Measurements from ENCODE around the gene MLLT1. TPM values are rescaled to one million over a fixed set of nuclear protein-coding genes. Genes with fewer than 3 reads are reported as not detected.

Gene MLLT1
- total RNA-seq, 1 donor from 2014 or later: 106 TPM

DNA sequence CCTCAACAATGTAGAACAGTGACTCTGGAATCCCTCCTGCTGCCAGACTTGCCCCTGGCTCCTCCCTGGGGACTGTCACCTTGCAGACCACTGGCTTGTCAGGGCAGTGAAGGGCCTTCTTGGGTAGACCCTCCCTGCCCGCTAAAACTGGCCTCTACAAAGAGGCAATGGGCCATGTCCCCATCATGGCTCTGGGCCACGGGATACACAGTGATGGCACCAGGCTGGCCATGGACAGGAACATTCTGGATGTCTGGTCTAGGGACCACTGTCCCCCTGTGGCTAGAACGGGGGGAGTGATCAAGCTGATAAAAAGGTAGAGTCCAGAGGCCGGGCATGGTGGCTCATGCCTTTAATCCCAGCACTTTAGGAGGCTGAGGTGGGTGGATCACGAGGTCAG, 83.4 kb downstream of the MLLT1 start:
- Mint-ChIP-seq H3K36me3 (ENCODE audit: insufficient read depth) (peaks cover 44% of the 10 kb centered on the region), H3K4me3 (ENCODE audit: low read depth) (no peak overlapping the region), H3K27me3 (no peaks in the 10 kb centered on the region), H3K27ac (no peak overlapping the region), H3K4me1 (ENCODE audit: low read depth) (peaks cover 12% of the 10 kb centered on the region), H3K9me3 (ENCODE audit: low read depth) (peaks cover 40% of the 10 kb centered on the region)
- DNase-seq (ENCODE audit: low spot score, unreplicated experiment): no peak
- TF ChIP-seq, protein P1, sequence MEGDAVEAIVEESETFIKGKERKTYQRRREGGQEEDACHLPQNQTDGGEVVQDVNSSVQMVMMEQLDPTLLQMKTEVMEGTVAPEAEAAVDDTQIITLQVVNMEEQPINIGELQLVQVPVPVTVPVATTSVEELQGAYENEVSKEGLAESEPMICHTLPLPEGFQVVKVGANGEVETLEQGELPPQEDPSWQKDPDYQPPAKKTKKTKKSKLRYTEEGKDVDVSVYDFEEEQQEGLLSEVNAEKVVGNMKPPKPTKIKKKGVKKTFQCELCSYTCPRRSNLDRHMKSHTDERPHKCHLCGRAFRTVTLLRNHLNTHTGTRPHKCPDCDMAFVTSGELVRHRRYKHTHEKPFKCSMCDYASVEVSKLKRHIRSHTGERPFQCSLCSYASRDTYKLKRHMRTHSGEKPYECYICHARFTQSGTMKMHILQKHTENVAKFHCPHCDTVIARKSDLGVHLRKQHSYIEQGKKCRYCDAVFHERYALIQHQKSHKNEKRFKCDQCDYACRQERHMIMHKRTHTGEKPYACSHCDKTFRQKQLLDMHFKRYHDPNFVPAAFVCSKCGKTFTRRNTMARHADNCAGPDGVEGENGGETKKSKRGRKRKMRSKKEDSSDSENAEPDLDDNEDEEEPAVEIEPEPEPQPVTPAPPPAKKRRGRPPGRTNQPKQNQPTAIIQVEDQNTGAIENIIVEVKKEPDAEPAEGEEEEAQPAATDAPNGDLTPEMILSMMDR (IDR thresholded peaks at IDR 0.05; ENCODE audit: unreplicated experiment): no peak

DNA sequence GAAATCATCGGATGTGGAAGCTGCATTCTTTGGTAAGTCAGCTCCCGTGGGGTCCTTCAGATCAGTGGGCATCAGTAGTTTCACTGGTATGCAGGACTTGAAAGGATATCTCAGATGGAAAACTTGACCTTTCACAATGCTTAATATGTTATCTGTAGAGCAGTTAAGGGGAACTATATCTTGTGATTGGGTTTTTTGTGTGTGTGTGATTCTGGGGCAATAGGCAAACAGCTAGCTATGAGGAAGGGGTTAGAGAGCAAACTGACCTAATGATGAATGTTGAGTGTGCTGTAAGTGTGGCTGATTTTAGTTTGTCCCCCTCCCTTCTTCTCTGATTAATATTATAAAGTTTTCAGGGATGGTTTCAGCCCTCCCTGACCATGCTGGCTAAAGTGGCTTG, 91.0 kb downstream of the MLLT1 start:
- H3K27ac Mint-ChIP-seq: no peak overlapping the region
- peaks cover 39% of the 10 kb centered on the region for H3K36me3 Mint-ChIP-seq (ENCODE audit: insufficient read depth)
- no peak overlapping the region for H3K4me3 Mint-ChIP-seq (ENCODE audit: low read depth)
- no peak for DNase-seq (ENCODE audit: low spot score, unreplicated experiment)
- H3K9me3 Mint-ChIP-seq (ENCODE audit: low read depth): peaks cover 56% of the 10 kb centered on the region
- no peaks in the 10 kb centered on the region for H3K4me1 Mint-ChIP-seq (ENCODE audit: low read depth)
- no peaks in the 10 kb centered on the region for H3K27me3 Mint-ChIP-seq
- TF ChIP-seq, protein P1 (IDR thresholded peaks at IDR 0.05; ENCODE audit: unreplicated experiment): no peak

DNA sequence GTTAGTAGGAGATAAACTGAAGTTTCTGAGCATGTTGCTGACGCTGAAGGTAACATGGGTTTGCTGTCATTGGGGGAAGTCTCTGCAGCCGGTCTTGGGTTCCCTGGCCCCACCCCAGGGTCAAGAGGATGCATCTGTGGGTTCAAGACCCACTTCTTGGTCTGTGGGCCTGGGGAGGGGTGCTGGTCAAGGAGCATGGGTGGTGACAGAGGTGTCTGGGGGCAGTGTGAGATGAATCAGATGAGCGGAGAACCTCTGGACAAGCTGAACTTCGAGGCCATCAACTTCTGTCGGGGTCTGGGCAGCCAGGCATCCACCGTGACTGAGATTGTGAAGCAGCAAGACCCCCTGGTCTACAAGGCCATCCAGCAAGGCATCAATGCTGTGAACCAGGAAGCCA, 92.4 kb downstream of the MLLT1 start:
- TF ChIP-seq, protein P1 (IDR thresholded peaks at IDR 0.05; ENCODE audit: unreplicated experiment): no peak
- Mint-ChIP-seq H3K36me3 (ENCODE audit: insufficient read depth) (peaks cover 26% of the 10 kb centered on the region), H3K27me3 (no peaks in the 10 kb centered on the region), H3K4me1 (ENCODE audit: low read depth) (no peaks in the 10 kb centered on the region), H3K27ac (no peak overlapping the region), H3K9me3 (ENCODE audit: low read depth) (peaks cover 48% of the 10 kb centered on the region), H3K4me3 (ENCODE audit: low read depth) (no peak overlapping the region)
- DNase-seq (ENCODE audit: low spot score, unreplicated experiment): no peak

GRCh38 chr19:6185835-6186834, 93.6 kb downstream of the MLLT1 start:
- TF ChIP-seq, protein P1 (IDR thresholded peaks at IDR 0.05; ENCODE audit: unreplicated experiment): no peak
- peaks cover 17% of the 10 kb centered on the region for H3K36me3 Mint-ChIP-seq (ENCODE audit: insufficient read depth)
- no peaks in the 10 kb centered on the region for H3K4me1 Mint-ChIP-seq (ENCODE audit: low read depth)
- no peak overlapping the region for H3K4me3 Mint-ChIP-seq (ENCODE audit: low read depth)
- H3K27ac Mint-ChIP-seq: no peak overlapping the region
- DNase-seq (ENCODE audit: low spot score, unreplicated experiment): no peak
- H3K9me3 Mint-ChIP-seq (ENCODE audit: low read depth): peaks cover 41% of the 10 kb centered on the region
- no peaks in the 10 kb centered on the region for H3K27me3 Mint-ChIP-seq

GRCh38 chr19:6185093-6185834, 94.5 kb downstream of the MLLT1 start:
- H3K36me3 Mint-ChIP-seq (ENCODE audit: insufficient read depth): peaks cover 10% of the 10 kb centered on the region
- TF ChIP-seq, protein P1 (IDR thresholded peaks at IDR 0.05; ENCODE audit: unreplicated experiment): no peak
- peaks cover 35% of the 10 kb centered on the region for H3K9me3 Mint-ChIP-seq (ENCODE audit: low read depth)
- H3K27ac Mint-ChIP-seq: no peak overlapping the region
- no peak overlapping the region for H3K4me3 Mint-ChIP-seq (ENCODE audit: low read depth)
- H3K27me3 Mint-ChIP-seq: peaks cover 2% of the 10 kb centered on the region
- no peaks in the 10 kb centered on the region for H3K4me1 Mint-ChIP-seq (ENCODE audit: low read depth)
- DNase-seq (ENCODE audit: low spot score, unreplicated experiment): no peak

Data from progenitor cell of endocrine pancreas (in vitro differentiated cells).